RWPE1 (cell line): ENCODE results near the gene CEP120.

ENCODE experiments used
- CTCF ChIA-PET: fragments of 350-600 bp; sonication (Branson Sonifier 250); formaldehyde crosslinking; extraction: SDS; loops from one replicate; lab custom pipeline; 2021; lab: Yijun Ruan, JAX
- POLR2A ChIA-PET: fragments of 400-600 bp; formaldehyde crosslinking; extraction: SDS; loops from one replicate; lab custom pipeline; 2020; ENCODE audit warnings: antibody characterized with exemption; ENCODE audit not compliant: low non-redundant PET; lab: Yijun Ruan, JAX
- DNase-seq: peaks from one replicate; pipeline ENCODE4 v3.0.0; 2012; ENCODE audit warnings: low spot score
- H3K27ac ChIP-seq: fragments of 450-650 bp; 2 replicates; pipeline ENCODE4 v1.5.1; 2017
- CTCF ChIP-seq: fragments of 450-650 bp; conservative IDR thresholded peaks from 2 replicates; pipeline ENCODE4 v1.5.1; 2017; ENCODE audit warnings: low read depth, mild to moderate bottlenecking

Gene CEP120

DNA sequence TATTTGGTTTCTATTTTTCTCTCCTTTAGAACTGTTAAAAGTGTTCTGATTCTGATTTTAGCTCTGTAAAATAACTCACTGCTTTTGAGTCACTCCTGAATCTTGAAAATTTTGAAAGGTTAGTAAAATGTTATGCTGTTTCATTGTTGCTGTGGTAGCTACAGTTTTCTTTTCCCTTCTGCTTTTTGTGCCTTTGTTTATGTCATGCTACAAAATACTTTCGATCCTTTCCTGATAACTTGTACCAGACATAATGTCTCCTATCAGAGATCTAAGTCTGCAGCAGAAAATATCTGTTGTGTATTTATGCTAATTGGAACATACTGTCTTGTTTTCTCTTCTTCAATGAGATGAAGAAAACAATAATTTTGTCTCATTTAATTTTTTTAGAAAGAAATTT lies 26.9 kb upstream of the CEP120 start:
- ChIA-PET CTCF (no interaction called here), POLR2A (interaction anchor here (0.6 kb wide), 1 partner anchor 142 kb away, joined by 3 read pairs; no protein-coding TSS in a partner anchor)
- TF ChIP-seq CTCF = no peak

DNA sequence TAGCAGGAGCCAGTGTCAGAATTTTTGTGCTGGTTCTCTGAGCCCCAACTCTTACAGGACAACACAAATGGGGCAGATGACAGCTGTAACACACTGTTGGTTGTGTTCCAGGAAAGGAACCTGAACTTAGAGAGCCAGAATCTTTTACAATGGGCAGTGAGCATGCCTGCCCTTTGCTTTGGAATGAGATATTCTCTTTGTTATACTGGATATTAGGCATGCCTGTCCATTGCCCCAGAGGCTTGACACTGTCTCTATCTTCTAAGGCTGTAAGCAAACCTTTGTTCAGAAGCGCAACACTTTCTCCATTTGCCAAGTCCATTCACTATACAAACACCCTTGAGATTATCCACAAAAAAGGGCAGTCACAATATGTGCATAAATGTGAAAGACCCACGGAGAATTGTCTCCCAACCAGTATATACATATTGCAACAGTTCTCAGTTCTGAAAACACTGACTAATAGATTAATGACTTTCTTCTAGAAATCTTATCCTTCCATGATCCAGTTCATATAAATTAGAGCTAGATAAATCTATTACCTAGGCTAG lies 26.3 kb upstream of the CEP120 start:
- ChIA-PET POLR2A (no interaction called here), CTCF (no interaction called here)
- no peak for TF ChIP-seq CTCF
- DNase-seq = no peak
- no peak overlapping the region for H3K27ac ChIP-seq

More for the DNA sequence above, 26.9 kb upstream of the CEP120 start:
- DNase-seq = no peak
- H3K27ac ChIP-seq = no peak overlapping the region

DNA sequence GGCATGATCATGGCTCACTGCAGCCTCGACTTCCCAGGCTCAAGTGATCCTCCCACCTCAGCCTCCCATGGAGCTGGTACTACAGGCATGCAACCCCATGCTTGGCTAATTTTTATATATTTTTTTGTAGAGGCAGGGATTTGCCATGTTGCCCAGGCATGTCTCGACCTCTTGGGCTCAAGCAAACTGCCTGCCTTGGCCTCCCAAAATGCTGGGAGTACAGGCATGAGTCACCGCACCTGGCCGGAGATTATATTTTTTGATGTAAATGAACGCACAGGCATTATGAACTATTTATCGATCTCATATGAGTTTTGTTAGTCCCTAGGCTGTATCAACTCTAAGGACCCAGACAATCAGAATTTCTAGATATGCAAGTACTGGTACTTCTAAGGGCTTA lies 25.5 kb upstream of the CEP120 start:
- DNase-seq = no peak
- no peak overlapping the region for H3K27ac ChIP-seq
- CTCF ChIA-PET = no interaction called here
- POLR2A ChIA-PET = no interaction called here
- no peak for TF ChIP-seq CTCF

- ChIA-PET CTCF (no interaction called here), POLR2A (no interaction called here)
- DNase-seq = no peak
- no peak overlapping the region for H3K27ac ChIP-seq
- no peak for TF ChIP-seq CTCF
Measured at GRCh38 chr5:123448017-123448617, 24.9 kb upstream of the CEP120 start.

GRCh38 chr5:123444016-123444415 lies 20.8 kb upstream of the CEP120 start:
- no peak overlapping the region for H3K27ac ChIP-seq
- DNase-seq = no peak
- POLR2A ChIA-PET = no interaction called here
- CTCF ChIA-PET = interaction anchor here (0.7 kb wide), 1 partner anchor 11 kb away, joined by 4 read pairs; no protein-coding TSS in a partner anchor
- TF ChIP-seq CTCF = no peak

DNA sequence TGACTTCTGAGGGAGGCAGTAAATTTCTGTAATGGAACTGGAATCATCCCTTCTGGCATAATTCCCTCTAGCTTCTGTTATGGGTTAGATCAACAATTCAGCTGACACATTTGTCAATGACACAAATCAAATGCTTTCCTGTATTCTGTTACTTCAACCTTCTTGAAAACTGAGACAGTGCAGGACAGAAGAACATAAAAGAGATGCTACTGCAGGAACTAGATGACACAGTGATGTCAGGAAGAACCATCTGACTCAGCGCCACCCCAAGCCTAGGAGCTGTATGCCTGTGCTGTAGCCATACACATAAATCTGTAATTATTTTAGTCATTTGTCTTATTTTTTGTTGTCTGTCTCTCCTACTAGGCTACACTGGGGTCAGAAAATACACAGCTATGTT lies 18.2 kb upstream of the CEP120 start:
- ChIA-PET POLR2A (no interaction called here), CTCF (interaction anchor here (0.6 kb wide), 1 partner anchor 600 kb away, joined by 3 read pairs; no protein-coding TSS in a partner anchor)
- DNase-seq = no peak
- no peak for TF ChIP-seq CTCF
- no peak overlapping the region for H3K27ac ChIP-seq
